Stimulated activated CD4-positive, alpha-beta T cell treated with anti-CD3 and anti-CD28 coated beads, Interleukin-15, amount 100 ng/mL, for 1 hour (primary cell): ENCODE measurements around the gene ATP6V0C.
A peak's percentile ranks its signal among the peaks of the same experiment; 100 is the strongest.
"Not testable (repeated sequence)": the region's sequence is repeated elsewhere in the genome, so short reads cannot be mapped to it uniquely, and the experiment has no call there.

Experiments
- DNase-seq, 2 donors: peaks; one replicate each; pipeline ENCODE4 v3.0.0-alpha.2; 2020; ENCODE audit warnings: low read depth in 1 of 2, low spot score in 1 of 2

ATP6V0C gene

DNA sequence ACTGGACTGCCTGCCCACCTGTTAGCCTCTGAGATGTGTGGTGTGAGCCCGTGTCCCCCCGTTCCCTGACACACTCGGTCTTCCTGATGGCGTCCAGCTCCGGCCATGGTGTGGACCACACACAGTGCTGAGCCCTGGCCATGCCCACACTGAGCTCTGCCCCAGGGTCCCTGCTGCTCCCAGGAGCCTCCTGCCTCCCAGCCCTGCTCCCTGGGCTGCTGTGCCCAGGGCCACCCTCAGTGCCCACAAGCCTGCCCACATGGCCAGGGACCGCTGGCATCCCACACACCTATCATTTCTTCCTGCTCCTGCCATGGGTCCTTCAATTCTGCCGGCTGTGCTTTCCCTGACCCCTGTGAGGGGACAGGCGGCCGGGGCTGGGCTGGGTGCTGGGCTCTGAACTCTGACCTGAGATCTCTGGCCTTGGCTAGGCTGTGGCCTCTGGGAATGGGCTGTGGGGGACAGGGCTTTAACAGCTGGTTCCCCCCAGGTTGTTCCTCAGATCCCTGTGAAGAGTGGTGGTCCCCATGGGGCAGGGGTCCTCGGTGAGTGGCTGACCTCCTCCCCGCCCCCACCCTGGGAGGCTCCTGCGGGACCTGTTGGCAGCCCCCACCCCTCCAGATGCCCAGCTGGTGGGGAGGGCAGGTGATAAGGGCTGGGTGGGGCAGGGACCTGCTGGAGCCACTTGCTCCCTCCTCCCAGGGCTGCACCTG lies 13.5 kb downstream of the ATP6V0C start:
- DNase-seq: no peak

DNA sequence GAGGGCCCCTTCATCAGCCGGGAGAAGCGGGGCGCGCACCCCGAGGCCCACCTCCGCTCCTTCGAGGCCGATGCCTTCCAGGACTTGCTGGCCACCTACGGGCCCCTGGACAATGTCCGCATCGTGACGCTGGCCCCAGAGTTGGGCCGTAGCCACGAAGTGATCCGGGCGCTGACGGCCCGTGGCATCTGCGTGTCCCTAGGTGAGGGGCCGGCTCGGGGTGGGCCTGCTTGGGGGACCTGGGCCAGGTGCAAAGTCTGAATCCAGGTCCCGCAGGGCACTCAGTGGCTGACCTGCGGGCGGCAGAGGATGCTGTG lies 14.0 kb downstream of the ATP6V0C start:
- no peak for DNase-seq

DNA sequence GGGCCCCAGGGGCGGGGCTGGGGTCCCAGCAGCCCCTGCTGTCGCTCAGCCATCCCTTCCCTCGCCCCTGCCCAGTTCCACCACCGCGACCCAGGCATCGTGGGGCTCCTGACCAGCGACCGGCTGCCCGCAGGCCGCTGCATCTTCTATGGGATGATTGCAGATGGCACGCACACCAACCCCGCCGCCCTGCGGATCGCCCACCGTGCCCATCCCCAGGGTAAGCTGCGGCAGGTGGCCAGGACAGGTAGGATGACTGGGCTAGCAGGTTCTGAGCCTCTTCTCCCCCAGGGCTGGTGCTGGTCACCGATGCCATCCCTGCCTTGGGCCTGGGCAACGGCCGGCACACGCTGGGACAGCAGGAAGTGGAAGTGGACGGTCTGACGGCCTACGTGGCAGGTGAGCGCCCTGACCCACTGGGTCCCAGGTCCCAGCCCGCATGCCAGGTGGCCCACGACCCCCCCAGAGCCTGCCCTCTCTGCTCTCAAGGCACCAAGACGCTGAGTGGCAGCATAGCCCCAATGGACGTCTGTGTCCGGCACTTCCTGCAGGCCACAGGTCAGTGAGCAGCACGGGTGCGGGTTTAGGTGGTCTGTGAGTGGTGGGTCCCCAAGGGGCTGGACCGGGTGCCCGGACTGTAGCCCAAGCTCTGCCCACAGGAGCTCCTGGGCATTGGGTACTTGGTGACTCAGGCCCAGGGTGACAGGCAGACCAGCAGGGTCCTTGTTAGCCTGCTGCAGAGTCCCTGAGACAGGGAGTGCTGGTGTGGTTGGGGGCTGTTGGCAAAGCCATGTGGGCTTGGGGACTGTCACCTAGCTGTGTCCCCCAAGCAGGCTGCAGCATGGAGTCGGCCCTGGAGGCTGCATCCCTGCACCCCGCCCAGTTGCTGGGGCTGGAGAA lies 14.7 kb downstream of the ATP6V0C start:
- no peak for DNase-seq

DNA sequence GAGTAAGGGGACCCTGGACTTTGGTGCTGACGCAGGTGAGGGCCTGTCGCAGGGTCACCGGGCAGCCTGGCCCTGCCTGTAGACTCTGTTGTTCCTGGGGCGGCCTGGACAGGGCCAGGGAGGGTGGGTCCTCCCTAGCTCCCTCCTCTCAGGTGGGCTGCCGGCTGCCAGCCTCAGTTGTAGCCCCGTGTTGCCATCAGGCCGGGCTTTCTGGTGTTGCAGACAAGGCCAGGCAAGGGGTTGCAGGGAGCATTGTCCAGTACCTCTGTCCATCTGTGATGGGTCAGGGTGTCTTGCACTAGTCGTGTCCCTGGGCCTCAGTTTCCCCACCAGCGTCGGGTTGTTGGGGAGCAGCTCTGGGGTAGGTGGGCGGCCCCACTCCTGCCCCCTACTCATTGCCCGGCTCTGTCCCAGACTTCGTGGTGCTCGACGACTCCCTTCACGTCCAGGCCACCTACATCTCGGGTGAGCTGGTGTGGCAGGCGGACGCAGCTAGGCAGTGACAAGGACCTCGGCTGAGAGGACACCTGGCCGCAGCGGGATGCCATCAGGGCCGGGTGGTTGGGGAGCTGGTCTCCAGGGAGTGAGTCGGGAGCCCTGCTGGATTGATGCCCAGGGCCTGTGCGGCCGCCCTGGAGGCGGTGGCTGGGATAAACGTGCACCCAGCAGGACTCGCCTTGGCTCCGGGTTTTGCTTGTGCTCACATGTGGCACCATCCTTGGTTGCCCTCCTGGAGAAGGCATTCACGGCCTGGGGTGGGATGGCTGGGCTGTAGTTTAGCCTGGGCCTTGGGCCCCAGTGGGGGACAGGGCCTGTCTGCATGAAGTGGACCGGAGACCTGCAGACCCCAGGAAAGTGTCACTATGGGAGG lies 15.5 kb downstream of the ATP6V0C start:
- DNase-seq: no peak

DNA sequence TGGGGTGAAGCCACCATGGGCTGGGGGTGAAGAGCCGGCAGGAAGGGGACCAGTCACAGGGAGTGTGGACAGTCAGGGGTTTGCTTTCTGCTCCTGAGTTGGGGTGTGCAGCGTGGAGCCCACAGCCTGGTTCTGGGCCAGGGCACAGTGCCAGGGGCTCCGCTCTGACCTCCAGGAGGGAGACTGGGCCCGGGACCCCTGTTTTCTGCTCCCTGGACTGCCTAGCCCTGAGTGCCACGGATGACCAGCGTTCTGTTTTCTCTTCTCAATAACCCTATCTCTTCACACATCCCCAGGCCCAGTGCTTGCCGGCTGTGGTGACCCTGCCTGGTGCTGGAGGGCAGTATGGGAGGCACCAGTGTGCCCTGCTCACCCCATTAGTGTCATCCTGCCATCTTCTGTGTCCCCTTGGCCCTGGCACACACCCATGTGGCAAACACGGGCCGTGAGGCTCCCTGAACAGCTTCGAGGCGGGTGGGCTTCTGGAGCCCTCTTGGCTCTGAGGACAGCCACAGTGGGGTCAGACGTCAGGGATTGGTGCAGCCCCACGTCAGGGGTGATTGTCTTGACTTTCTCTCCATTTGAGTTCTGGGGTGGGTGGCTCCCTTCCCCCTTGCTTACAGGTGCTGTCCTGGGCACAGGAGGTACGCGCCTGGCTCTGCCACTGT lies 16.3 kb downstream of the ATP6V0C start:
- DNase-seq: no peak

DNA sequence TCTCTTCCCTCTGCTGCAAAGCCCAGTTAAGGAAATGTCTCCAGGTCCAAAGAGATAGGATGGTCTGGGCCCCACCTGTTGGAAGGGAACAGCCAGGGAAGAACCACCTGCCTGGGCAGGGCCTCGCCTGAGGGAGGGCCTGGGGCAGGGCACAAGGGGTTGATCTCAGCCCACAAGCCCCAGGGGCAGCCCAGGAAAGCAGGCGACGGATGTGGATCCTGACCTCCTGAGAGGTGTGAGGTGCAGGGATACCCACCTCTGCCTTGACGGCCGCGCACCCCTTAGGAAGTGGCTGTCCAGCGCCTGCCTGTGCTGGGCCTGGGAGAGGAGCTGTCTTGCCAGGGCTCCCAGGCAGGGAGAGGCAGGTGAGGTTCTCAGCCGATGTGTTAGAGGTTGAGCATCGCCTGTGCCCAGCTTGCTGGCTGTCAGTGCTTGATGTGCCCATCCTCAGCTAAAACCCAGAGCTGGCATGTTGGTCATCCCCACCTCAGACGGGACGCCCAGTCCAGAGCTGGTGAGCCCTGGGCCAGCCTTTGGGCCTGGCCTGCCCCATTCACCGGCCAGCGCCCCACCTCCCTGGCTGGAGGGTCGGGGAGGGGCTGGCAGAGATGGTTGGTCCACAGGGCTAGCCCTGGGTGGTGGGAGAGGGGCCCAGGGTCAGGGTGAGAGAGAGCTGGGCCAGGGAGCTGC lies 17.0 kb downstream of the ATP6V0C start:
- DNase-seq: no peak

DNA sequence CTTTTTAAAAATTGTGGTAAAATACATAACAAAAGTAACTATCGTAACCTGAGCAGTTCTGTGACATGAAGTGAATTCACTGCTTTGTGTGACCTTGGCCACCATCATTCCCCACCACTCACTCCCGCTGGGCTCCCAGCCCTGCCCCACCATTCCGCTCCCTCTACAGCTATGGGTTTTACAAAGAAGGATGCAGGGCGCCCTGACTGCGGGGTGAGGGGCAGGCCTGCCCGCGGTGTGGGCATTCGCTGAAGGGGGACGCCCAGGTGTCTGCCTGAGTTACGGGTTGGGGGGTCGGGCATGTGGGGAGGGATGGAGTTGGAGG lies 17.6 kb downstream of the ATP6V0C start, which contains the start of gene CEMP1:
TSS of gene CEMP1 (minus strand) at position 38 of the 325 bp plus-strand sequence. CDS start 335 bp downstream, outside the sequence.
- DNase-seq: no peak

DNA sequence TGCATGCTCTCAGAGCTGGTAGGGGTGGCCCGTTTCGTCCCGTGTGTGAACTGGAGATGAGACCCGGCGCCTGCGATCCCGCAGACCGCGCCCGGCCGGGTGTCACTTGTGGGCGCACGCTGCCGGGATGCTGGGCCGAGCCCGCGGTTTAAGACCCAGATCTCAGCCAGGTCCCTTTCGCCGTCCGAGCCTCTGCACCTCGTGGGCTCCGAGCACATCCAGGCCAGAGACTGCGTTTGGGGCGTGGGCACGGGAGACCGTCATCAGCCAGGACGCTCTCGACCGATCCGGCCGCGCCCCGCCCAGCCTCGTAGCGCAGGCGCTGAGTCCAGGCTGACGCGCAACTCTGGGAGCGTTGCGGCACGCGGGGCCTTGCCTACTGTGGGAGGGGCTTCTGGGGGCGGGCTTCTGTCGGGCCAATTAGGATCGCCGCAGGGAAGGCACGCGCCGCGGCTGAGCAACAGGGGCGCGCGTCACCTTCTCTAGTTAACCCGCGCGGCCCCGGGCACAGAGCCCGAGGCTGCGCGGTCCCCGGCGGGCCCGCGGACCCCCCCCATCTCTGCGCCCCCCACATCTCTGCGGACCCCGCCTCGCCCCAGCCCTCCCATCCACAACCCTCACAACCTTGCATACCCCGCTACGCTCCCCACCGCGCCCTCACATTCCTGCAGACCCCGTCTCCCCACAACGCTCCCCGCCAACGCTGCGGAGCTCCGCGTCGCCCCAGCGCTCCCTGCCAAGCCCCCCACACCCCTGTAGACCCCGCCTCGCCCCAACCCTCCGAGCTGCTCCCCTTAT lies 18.1 kb downstream of the ATP6V0C start:
- DNase-seq: peak; percentile 93 to 94

DNA sequence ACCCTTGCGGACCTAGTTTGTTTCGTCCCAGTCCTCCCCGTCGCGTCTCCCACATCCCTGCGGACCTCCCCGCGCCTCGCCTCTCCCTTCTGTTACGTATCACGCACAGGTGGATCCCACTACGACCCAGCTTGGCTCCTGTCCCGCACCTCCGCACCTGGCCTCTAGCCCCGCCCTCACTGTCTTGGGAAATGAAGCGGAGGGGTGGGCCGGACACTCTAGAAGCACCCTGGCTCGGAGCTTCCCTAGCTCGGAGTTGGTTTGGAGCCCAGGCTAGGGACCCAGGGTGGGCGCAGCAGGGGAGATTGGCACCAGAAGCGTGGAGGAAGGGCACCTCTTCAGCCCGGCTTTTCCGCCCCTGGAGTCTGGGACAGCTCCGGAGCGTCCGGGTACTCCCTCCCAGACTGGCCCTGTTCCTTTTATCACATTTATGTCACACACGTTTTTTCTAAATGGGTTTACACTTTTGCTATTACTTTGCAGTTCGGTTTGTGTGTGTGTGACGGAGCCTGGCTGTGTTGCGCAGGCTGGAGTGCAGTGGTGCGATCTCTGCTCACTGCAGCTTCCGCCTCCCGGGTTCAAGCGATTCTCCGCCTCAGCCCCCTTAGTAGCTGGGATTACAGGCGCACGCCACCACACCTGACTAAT lies 18.9 kb downstream of the ATP6V0C start:
- DNase-seq: no peak

DNA sequence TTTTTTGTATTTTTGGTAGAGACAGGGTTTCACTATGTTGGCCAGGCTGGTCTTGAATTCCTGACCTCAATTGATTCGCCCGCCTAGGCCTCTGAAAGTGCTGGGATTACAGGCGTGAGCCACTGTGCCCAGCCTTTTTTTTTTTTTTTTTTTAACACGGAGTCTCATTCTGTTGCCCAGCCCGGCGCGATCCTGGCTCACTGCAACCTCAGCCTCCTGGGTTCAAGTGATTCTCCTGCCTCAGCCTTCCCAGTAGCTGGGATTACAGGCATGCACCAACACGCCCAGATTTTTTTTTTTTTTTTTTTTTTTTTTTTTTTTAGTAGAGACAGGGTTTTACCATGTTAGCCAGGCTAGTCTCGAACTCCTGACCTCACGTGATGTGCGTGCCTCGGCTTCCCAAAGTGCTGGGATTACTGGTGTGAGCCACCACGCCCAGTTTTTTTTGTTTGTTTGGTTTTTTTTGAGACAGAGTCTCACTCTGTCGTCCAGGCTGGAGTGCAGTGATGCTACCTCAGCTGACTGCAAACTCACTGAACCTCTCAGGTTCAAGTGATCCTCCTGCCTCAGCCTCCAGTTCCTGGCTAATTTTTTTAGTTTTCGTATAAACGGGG lies 19.5 kb downstream of the ATP6V0C start:
- DNase-seq: not testable (repeated sequence)

DNA sequence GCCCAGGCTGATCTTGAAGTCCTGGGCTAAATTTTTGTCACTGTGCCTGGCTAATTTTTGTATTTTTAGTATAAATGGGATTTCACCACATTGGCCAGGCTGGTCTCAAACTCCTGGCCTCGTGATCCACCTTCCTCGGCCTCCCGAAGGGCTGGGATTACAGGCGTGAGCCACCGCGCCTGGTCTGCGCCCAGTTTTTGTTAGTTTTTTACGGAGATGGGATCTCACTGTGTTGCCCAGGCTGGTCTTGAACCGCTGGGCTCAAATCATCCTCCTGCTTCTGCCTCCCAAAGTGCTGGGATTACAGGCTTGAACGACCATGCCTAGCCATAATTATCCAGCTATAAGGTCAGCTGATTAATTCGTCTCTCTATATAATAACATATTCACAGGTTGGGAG lies 20.2 kb downstream of the ATP6V0C start:
- no peak for DNase-seq

DNA sequence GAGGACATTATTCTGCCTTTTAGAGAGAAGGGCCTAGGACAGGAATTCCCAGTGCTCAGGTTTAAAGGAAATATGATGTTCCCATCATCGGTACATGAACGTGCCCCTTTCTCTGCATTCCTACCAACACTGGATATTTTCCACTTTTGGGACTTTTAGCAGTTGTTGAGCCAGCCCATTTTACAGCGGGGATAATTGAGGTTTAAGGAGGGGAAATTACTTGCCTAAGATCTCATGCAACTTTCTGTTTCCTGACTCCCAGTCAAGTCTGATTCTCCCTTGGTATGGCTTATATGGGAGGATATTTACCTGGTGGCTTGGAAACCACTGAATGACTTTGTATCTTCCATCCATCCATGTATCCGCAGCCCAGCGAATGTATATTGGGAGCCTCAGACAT lies 20.6 kb downstream of the ATP6V0C start:
- not testable (repeated sequence) for DNase-seq

DNA sequence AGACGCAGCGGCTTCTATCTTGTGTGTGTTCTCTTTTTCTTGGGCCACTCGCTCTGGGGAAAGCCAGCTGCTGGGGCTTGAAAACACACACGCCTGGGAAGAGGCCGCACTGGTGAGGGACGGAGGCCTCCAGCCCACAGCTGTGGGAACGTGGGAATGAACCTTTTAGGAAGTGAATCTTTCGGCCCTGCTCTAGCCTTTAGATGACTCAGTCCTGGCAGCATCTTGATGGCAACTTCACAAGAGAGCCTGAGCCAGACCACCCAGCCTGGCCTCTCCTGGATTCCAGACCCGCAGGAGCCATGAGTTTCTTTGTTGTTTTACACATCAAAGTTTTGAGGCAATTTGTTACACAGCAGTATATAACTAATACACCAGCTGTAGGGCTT lies 21.9 kb downstream of the ATP6V0C start:
- DNase-seq: no peak

DNA sequence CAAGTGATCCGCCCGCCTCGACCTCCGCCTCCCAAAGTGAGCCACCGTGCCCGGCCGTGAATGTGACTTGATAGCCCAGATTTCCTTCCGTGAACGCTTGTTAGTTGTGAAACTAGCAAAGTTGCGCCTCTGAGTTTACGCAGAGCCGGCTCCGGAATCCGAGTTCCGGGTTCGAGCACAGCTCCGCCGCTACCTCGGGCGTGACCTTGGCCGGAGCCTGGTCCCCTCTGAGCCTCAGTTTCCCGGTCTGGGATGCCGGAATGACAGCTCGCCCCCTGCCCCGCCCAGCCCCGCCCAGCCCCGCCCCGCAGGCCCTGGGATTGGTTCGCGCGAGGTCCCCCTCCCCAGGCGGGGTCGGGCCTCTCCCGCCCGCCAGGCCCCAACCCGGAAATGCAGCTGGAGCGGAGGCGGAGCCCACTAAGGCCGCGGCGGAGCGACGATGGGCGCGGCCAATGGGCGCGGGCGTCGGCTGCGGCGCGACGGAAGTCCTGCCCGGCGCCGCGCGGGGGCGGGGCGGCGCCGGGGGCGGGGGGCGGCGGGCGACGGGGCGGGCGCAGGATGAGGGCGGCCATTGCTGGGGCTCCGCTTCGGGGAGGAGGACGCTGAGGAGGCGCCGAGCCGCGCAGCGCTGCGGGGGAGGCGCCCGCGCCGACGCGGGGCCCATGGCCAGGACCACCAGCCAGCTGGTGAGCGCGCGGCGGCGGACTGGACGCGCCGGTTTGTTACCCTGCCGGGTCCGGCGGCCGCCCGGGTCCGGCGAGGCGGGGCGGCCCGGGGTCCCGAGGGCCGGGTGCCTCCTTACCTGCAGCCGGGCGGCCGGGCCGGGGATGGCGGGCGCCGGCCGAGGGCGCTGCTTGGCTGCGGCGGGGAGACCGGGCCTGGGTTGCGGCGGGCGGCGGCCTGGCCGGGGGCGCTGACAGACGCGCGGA lies 24.0 kb downstream of the ATP6V0C start, which contains the start of gene PDPK1:
TSS of gene PDPK1 (plus strand) at position 571 of the 929 bp plus-strand sequence. CDS start at position 663, 92 bp downstream.
- DNase-seq: peak; percentile 91

DNA sequence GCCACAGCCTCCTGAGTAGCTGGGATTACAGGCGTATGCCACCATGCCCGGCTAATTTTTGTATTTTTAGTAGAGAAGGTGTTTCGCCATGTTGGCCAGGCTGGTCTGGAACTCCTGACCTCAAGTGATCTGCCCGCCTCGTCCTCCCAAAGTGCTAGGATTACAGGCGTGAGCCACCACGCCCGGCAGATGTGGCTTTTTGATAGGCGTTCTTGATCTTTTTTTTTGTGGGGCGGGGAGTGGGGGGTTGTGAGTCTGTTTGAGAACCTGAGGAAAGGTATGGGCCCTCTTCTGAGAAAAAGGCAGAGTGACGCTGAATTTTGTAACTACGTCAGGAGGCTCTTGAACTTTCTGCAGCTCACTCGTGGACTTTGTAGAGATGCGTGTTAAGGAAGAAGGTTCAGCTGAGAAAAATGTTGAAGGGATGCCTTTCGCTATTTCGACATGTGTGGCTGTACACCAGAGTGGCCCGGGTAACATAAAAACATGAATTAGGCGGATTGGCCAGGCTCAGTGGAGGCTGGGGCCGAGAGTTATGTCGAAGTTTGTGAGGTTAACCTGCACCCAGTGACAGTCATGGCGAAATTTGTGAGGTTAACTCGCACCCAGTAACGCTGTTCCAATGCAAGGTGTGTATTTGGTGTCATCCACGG lies 25.6 kb downstream of the ATP6V0C start:
- DNase-seq: not testable (repeated sequence)

DNA sequence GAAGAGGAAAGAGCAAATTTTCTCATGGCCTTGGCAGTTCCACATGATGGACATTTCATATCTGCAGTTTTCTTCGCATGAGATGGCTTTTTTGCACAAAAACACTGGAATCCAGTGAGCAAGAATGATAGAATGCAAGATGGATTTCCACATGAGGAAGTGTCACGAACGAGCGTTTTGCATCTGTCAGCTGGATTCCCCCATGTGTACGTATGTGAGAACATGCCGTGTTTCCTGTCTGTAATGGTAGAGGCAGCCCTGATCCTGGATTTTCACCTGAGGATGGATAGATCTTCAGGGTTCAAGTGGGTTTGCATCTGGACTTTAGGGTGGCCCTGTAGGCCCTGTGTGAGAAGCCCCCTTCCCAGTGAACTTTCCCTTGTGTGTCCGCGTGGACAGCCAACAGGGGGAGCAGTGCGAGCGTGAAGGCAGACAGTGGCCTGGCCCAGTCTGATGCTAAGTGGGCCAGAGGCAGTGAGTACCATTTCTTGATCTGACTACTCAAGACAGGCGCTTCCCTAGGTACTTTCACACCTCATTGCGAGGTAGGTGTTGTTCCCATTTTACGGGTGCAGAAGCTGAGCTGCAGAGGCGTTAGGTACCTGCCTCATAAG lies 26.2 kb downstream of the ATP6V0C start:
- not testable (repeated sequence) for DNase-seq

DNA sequence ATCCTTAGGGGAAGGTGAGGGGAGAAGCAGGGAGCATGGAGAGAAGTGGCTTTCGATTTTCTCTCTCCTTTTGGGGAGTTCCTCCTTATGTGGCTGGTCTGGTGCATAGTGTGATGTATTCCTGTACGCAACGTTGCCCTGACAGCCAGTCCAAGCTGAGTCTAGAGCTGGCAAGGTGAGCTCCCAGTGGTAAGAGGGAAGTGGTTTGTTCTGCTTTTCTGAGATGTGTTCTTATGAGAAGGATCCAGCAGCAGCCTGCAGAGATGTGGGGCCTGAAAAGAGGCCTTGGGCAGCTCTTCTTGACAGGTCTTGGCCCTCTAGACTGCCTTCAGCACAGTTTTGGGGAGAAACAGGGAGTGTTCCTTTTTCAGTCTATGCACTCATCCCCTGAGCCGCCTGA lies 27.2 kb downstream of the ATP6V0C start:
- DNase-seq: not testable (repeated sequence)
